ENCODE data around the gene PRPS1.

GRCh38 chrX:107628662-107629539 is 591 bp downstream of the PRPS1 start:
- no peak for TF ChIP-seq CTCF (IDR thresholded peaks at IDR 0.05)
- no peak for TF ChIP-seq POLR2A (IDR thresholded peaks at IDR 0.05)
- TF ChIP-seq POLR2AphosphoS5 (IDR thresholded peaks at IDR 0.05), result no peak
- no peak for TF ChIP-seq EP300 (IDR thresholded peaks at IDR 0.05)

All from suprapubic skin (tissue), 4 donors.